Measurements from ENCODE around the gene KRT86. TPM values are rescaled to one million over a fixed set of nuclear protein-coding genes. Genes with fewer than 3 reads are reported as not detected.
A peak's percentile ranks its signal among the peaks of the same experiment; 100 is the strongest.

Gene KRT86
- total RNA-seq, 1 donor from 2014 or later: not detected

- Mint-ChIP-seq H3K4me3 (peak overlapping the region; percentile 47), H3K4me1 (peaks cover 25% of the 10 kb centered on the region), H3K27me3 (ENCODE audit: insufficient read depth, low read depth) (peaks cover 7% of the 10 kb centered on the region), H3K36me3 (no peaks in the 10 kb centered on the region), H3K9me3 (no peaks in the 10 kb centered on the region), H3K27ac (peak overlapping the region; percentile 76)
- H3F3A ChIP-seq (ENCODE audit: low read depth): no peaks in the 10 kb centered on the region
- H4K20me1 ChIP-seq (ENCODE audit: low read depth): no peaks in the 10 kb centered on the region
- no peak overlapping the region for H3K4me3 ChIP-seq
- peak overlapping the region; percentile 99 for H2AFZ ChIP-seq (replicated peaks)
- no peaks in the 10 kb centered on the region for H3K79me2 ChIP-seq (ENCODE audit: low read depth)
- no peak overlapping the region for H3K9ac ChIP-seq
- H3K4me1 ChIP-seq: peaks cover 8% of the 10 kb centered on the region
- no peaks in the 10 kb centered on the region for H3K36me3 ChIP-seq
- no peak for TF ChIP-seq CTCF (IDR thresholded peaks at IDR 0.05)
- TF ChIP-seq EZH2phosphoT487 (IDR thresholded peaks at IDR 0.05): no peak
- no peak for TF ChIP-seq EZH2 (IDR thresholded peaks at IDR 0.05)
- no peak overlapping the region for H3K27ac ChIP-seq
- peak; percentile 46 for DNase-seq (ENCODE audit: low spot score)
- peaks cover 19% of the 10 kb centered on the region for H3K27me3 ChIP-seq
- no peaks in the 10 kb centered on the region for H3K9me3 ChIP-seq (ENCODE audit: low read depth)
- H3K4me2 ChIP-seq: peak overlapping the region; percentile 81
Observed at GRCh38 chr12:52279422-52280318, 5.2 kb downstream of the KRT86 start.

GRCh38 chr12:52280319-52280795 is 5.9 kb downstream of the KRT86 start:
- DNase-seq (ENCODE audit: low spot score): no peak
- Mint-ChIP-seq H3K27me3 (ENCODE audit: insufficient read depth, low read depth) (peaks cover 7% of the 10 kb centered on the region), H3K27ac (no peak overlapping the region), H3K4me1 (peaks cover 23% of the 10 kb centered on the region), H3K4me3 (no peak overlapping the region), H3K9me3 (no peaks in the 10 kb centered on the region), H3K36me3 (no peaks in the 10 kb centered on the region)
- Histone ChIP-seq H3K79me2 (ENCODE audit: low read depth) (no peaks in the 10 kb centered on the region), H3K9me3 (ENCODE audit: low read depth) (no peaks in the 10 kb centered on the region), H3K27ac (no peak overlapping the region), H3K4me1 (peaks cover 8% of the 10 kb centered on the region), H2AFZ (replicated peaks) (no peak overlapping the region), H3K36me3 (no peaks in the 10 kb centered on the region), H3F3A (ENCODE audit: low read depth) (no peaks in the 10 kb centered on the region), H3K9ac (no peak overlapping the region), H3K4me3 (no peak overlapping the region), H3K27me3 (peaks cover 19% of the 10 kb centered on the region), H4K20me1 (ENCODE audit: low read depth) (no peaks in the 10 kb centered on the region), H3K4me2 (no peak overlapping the region)
- TF ChIP-seq EZH2 (IDR thresholded peaks at IDR 0.05): no peak
- no peak for TF ChIP-seq CTCF (IDR thresholded peaks at IDR 0.05)
- TF ChIP-seq EZH2phosphoT487 (IDR thresholded peaks at IDR 0.05): no peak

GRCh38 chr12:52280796-52281560 is 6.5 kb downstream of the KRT86 start:
- H3K4me1 Mint-ChIP-seq: peaks cover 23% of the 10 kb centered on the region
- TF ChIP-seq EZH2 (IDR thresholded peaks at IDR 0.05) (no peak), CTCF (IDR thresholded peaks at IDR 0.05) (no peak), EZH2phosphoT487 (IDR thresholded peaks at IDR 0.05) (no peak)
- H3K79me2 ChIP-seq (ENCODE audit: low read depth): no peaks in the 10 kb centered on the region
- no peaks in the 10 kb centered on the region for H3K36me3 Mint-ChIP-seq
- no peak overlapping the region for H3K9ac ChIP-seq
- H3K27ac ChIP-seq: no peak overlapping the region
- peaks cover 8% of the 10 kb centered on the region for H3K4me1 ChIP-seq
- no peak overlapping the region for H3K4me3 Mint-ChIP-seq
- H4K20me1 ChIP-seq (ENCODE audit: low read depth): no peaks in the 10 kb centered on the region
- DNase-seq (ENCODE audit: low spot score): no peak
- H3K36me3 ChIP-seq: no peaks in the 10 kb centered on the region
- H3K4me3 ChIP-seq: no peak overlapping the region
- H3F3A ChIP-seq (ENCODE audit: low read depth): no peaks in the 10 kb centered on the region
- H3K27me3 Mint-ChIP-seq (ENCODE audit: insufficient read depth, low read depth): peaks cover 9% of the 10 kb centered on the region
- H3K4me2 ChIP-seq: no peak overlapping the region
- no peak overlapping the region for H2AFZ ChIP-seq (replicated peaks)
- no peaks in the 10 kb centered on the region for H3K9me3 ChIP-seq (ENCODE audit: low read depth)
- no peaks in the 10 kb centered on the region for H3K9me3 Mint-ChIP-seq
- peaks cover 19% of the 10 kb centered on the region for H3K27me3 ChIP-seq
- no peak overlapping the region for H3K27ac Mint-ChIP-seq
